ENCODE results near the gene TTN. TPM values are rescaled to one million over a fixed set of nuclear protein-coding genes. Genes with fewer than 3 reads are reported as not detected.

TTN gene
- total and polyA plus RNA-seq, 2 experiments from 2014 or later = 12.5 to 15.7 TPM

- no peaks in the 10 kb centered on the region for H3K9me2 ChIP-seq (ENCODE audit: insufficient read depth)
- ATAC-seq = no peak
- no peaks in the 10 kb centered on the region for H3F3A ChIP-seq (replicated peaks; ENCODE audit: low read depth)
- H2AFZ ChIP-seq = no peak overlapping the region
- Mint-ChIP-seq H3K4me1 (no peaks in the 10 kb centered on the region), H3K27me3 (ENCODE audit: insufficient read depth, low read depth, poor library complexity) (no peaks in the 10 kb centered on the region), H3K9me3 (no peaks in the 10 kb centered on the region), H3K27ac (no peak overlapping the region), H3K4me3 (no peak overlapping the region), H3K36me3 (ENCODE audit: low read depth) (no peaks in the 10 kb centered on the region; the same call in 2 of the 3 replicates)
- no peaks in the 10 kb centered on the region for H4K20me1 ChIP-seq (replicated peaks; ENCODE audit: insufficient read depth)
- DNase-seq (ENCODE audit: low spot score) = no peak
- H3K36me3 ChIP-seq (ENCODE audit: insufficient read depth) = no peaks in the 10 kb centered on the region
- no peak overlapping the region for H3K27ac ChIP-seq (ENCODE audit: low read depth)
- H3K4me2 ChIP-seq = no peak overlapping the region
- H3K4me3 ChIP-seq = no peak overlapping the region
- no peaks in the 10 kb centered on the region for H3K4me1 ChIP-seq (ENCODE audit: insufficient read depth)
- no peaks in the 10 kb centered on the region for H3K27me3 ChIP-seq (ENCODE audit: insufficient read depth)
- TF ChIP-seq ZNF114 (CRISPR knock-in tag; IDR thresholded peaks at IDR 0.05) = no peak
- no peak for TF ChIP-seq ZNF462 (CRISPR knock-in tag; IDR thresholded peaks at IDR 0.05)
- TF ChIP-seq JUNB (IDR thresholded peaks at IDR 0.05; ENCODE audit: unreplicated experiment) = no peak
- TF ChIP-seq STAT1 (IDR thresholded peaks at IDR 0.05; ENCODE audit: unreplicated experiment) = no peak
- no peak for TF ChIP-seq CTCF (conservative IDR thresholded peaks at IDR 0.05; ENCODE audit: low read depth in 2 of 2)
- TF ChIP-seq REST (IDR thresholded peaks at IDR 0.05; ENCODE audit: unreplicated experiment) = no peak
- TF ChIP-seq EZH2phosphoT487 (IDR thresholded peaks at IDR 0.05; ENCODE audit: unreplicated experiment) = no peak
- TF ChIP-seq ZNF331 (CRISPR knock-in tag; IDR thresholded peaks at IDR 0.05; ENCODE audit: low read depth) = no peak
- TF ChIP-seq CREB1 (CRISPR knock-in tag; IDR thresholded peaks at IDR 0.05; ENCODE audit: low read depth) = no peak
- TF ChIP-seq EZH2 (IDR thresholded peaks at IDR 0.05; ENCODE audit: low read depth, unreplicated experiment) = no peak
- no peak for TF ChIP-seq NANOG (IDR thresholded peaks at IDR 0.05; ENCODE audit: borderline replicate concordance)
- no peaks in the 10 kb centered on the region for H3K79me2 ChIP-seq (replicated peaks; ENCODE audit: insufficient read depth)
Observed at GRCh38 chr2:178733975-178734374, 73.2 kb downstream of the TTN start.
